Activated CD4-positive, CD25-positive, alpha-beta regulatory T cell treated with anti-CD3 and anti-CD28 coated beads, Interleukin-2, amount 50 U/mL, for 72 hours (primary cell): Measurements from ENCODE around the gene RTKN2.

ENCODE experiments used
- DNase-seq: peaks from one replicate; pipeline ENCODE4 v3.0.0; 2021

The RTKN2 gene

DNA sequence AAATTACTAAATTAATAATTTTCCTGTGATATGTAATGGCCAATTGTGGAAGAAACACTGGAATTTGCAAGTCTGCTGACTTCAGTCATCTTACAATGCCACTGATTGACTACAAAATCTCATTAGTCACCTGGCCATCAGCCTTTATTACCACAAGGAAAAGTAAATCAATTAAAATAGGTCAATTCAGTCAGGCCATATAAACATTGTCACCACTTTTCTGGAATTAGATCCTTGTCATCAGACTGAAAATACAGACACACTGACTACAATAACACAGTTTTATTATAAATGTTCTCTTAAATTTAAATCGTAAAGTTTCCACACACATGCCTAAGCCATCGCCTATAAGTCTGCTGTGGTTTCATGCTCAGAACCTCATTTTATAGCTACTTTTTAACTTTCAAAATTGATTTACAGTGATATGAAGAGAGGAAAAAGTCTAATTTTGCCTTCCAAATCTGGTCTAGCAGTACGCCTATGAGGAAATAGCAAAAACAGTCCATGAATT is 54.2 kb downstream of the RTKN2 start:
- DNase-seq, result no peak

DNA sequence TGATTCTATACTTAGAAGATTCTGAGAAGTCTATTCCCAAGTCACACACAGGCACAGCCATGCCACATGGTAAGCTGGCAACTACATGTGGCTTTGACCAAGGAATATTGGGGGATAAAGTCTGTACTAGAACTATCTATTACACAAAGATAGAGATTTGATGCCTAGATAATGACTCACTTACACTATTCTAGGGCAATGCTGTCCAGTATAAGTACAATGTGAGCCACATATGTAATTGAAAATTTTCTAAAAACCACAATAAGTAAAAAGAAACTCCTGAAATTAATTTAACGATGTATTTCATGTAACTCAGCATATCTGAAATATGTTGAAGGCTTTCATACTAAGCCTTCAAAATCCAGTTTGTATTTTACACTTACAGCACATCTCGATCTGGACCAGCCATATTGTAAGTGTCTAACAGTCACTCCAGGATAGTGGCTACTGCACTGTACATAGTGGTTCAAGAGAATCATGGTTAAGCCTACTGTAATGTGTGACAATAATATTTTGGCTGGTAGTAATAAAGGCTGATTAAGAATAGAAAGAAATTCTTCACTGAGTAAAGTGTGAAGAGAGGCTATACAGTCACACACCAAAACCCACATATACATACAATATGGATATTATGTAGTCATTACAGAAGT is 62.8 kb downstream of the RTKN2 start:
- DNase-seq, result no peak

DNA sequence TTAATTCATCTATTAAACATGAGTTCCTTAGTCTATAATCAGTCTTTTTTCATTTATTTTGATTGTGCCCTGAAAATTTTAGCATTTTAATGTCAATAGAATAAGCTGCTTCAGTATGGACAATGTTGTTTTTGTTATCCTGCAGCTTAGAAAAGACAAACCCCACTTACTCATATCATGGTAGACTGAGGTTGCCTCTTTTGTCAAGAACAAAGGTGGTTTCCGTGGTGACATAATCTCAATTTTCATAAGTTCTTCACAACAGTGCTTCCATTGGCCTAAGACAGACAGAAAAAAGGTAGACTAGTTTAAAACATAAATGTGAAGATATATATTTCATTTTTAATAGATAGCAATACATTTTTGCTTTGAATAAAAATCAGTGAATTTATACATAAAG is 69.1 kb downstream of the RTKN2 start:
- no peak for DNase-seq

DNA sequence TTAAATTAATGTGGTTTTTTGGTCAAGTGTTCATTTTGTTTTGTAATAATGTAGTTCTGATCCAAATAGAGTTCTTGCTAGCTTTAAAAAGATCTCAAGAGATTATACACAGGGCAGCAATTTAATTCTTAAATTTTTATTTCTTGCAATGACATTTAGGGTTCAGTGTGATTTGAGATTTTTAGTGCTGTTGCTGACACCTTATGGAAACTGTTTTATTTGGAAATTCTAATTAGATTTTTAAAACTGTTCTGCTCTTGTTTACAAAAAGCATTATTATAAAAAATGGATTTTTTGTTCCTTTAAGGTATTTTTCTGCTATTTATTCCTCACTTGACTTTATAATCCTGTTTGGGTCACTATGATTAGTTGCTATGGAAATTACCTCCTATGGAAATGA is 72.1 kb downstream of the RTKN2 start:
- DNase-seq, result no peak

DNA sequence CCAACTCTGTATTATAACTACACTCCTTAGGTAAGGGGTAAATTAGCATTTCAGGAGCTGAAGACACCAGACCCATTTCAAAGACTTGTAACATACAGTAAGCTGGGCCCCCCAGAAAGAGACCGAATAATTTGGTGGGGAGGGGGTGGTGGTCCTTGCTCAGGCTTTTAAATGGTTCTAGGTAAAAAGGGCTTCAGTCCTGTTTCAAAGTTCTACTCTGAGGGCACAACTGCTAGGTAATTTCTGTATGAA is 73.0 kb downstream of the RTKN2 start:
- no peak for DNase-seq

DNA sequence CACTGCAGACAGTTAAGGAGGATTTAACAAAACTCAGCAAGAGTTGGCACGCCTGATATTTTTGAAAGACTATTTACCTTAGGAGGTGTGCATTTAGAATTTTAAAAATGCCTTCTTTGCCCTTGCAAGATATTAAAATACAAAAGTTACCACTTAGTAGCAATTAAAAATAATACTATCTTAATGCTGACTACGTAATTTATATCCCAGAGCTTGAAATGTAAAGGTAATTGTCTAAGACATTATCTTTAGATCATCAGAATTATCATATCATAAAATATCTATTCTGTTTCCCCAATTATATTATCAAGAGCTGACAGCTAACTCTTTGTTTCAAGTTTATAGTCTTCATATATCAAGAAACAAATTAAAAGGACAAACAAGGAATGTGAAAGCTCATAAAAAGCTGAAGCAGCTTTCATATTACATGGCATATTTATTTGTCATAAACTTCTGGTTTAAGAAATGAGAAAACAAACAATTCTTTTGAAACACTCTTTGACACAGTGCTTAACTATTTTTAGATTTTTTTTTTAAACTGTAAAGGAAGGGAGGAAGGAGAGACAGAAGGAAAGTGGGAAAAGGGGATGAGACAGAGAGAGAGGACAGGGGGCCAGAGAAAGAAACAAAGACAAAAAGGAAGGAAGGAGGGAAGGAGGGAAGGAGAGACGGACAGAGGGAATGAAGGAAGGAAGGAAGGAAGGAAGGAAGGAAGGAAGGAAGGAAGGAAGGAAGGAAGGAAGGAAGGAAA is 73.5 kb downstream of the RTKN2 start:
- DNase-seq, result no peak

DNA sequence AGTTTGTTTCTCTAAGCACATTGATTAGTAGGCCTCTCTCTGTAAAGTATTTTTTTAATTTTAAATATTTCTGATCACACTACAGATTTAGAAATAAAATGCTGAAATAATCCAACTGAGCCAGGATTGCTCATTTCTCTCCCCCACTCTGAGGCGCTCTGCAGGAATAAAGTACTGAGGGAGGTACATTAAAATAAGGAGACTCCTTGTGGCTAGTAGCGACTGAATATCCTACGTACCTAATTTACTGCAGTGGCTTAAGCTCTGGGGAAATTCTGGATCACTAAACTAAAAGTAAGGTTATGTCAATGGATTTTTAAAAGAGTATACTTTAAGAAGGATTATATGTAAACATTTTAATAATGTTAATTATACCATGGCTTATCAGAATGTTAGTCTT is 75.2 kb downstream of the RTKN2 start:
- no peak for DNase-seq

DNA sequence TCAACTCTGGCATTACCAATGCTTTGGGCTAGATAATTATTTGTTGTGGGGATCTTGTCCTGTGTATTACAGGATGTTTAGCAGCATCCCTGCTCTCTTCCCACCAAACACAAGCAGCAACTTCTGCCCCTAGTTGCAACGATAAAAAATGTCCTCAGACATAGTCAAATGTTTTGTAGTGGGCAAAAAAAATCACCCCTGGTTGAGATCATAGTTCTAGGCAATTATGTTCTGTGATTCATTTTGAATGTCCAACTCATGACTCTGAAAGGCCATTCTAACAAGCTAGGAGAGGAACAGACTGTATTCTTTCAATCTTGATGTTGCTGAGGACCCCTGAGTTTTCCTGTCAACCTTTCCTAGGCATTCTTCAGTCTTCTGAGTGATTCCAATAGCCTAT is 79.5 kb downstream of the RTKN2 start:
- DNase-seq, result no peak

DNA sequence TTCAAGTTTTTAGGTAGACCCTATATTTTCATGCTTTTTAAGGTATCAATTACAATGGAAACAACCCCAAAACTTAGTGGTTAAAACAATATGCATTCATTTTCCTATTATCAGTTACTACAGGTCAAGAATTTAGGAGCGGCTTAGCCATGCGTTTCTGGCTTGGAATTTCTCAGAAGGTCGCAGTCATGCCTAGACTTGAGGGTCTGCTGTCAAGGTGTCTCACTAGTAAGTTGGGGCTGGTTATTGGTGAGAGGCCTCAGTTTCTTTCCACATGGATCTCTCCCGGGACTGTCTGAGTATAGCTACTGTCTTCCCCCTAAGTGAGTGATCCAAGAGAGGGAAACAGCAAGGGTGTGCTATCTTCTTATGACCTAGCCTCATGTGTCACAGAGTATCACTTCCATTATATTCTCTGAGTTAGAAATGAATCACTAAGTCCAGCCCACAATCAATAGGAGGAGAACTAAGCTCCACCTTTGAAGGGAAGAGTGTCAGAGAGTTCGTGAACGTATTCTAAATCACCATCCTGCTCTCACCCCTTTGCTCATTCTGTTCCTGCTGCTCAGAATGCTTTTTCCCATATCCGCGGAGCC is 80.5 kb downstream of the RTKN2 start:
- DNase-seq, result no peak

DNA sequence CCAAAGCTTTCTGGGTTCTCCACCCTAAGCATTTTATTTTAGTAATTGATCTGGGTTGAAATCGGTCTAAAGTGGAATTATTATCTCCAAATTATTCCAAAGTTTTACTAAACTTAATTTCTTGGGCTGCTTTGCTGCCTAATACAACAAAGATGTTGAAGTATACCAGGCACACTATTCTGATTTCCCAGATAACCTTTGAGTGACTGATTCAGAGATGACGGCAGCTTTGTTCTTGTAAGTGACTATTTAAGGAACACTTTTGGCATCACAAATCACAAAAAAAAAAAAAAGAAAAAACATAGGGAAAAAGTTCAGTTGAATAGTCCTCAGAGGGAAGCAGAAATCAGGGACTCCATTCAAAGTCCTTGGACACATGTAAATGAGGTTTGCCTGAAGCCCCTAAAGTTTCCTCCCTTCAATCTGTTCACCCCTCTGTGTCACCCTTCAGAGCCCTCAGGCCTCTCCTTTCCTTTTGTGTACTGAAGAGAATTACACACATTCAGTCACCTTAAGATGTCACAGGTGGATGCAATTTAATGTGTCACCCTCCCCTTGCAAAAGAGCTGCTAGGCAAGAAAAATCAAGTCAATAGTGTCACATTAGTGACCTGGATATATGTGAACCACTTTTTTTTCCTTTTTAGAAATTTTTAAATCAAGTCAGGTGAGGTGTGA is 81.5 kb downstream of the RTKN2 start:
- no peak for DNase-seq

DNA sequence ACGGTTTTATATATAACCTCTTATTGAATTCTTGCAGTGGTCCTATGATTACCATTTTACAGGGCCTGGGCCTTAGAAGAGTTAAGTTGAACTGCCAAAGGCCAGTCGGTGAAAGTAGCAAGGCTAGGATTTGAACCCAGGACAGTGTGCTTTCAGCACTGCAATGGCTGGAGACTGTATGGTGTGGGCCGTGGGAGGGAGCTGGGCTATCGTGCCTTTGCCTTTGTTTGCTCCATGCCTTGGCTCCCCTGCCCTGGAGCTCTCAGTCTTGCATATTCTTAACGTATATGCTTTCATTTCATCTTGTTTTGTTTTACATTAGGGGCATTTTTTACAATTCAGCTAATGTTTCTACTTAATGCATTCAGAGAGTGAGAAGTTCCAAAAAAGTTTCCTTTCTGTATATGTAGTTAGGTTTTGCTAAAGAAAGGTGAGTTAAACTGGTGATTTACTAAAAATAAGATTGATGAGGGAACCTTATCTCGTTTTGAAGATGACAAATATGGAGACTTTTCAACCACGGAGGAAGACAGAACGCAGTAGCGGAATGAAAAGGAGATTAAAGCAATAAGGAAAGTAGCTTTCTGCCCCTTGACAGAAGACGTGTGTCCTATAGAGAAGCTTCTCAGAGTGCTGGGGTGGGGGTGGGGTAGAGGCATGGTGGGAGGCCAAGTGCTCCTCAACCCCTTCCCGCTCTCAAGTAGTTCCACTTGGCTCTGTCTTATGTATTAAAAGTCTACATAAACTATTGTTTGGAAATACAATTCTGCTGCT is 82.5 kb downstream of the RTKN2 start:
- DNase-seq, result no peak

DNA sequence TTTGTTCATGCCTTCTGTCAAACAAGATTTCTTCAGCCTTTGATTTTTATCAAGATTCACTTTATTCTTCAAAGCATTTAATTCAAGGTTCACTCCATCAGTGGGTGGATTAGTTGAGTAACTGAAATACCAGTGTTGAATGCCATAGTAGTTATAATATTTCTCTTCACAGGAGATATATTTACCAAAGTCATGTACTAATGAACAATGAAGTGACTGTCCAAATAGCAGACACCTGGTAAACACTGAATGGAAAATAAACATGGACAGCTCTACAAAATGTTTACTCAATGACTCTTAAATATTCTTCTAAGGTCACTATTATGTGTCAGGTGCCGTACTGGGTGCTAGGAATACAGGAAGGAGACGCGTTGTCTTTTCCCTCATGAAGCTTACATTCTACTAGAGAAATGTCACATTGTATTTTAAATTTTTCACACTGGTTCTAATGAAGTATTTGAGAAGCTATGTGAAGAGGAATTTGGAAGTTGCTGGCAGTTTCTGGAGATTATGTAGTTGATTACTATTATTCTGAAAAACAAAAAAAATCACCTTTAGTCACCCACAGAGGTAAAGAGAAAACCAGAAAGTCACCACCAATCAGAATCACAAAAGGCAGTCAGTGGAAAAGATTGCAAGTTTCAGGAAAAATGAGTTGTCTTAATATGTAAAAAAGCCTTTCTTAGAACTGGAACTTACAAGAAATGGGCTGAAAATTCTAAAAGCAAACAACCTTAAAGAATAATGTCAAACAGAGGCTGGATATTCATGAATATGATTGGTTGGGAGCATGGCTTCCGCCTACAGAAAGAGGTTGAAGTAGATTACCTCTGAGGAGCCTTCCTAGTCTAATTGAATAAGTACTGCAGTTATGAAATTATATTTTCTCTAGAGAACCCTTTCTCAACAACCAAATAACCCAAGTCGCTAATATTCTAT is 84.5 kb downstream of the RTKN2 start:
- no peak for DNase-seq

DNA sequence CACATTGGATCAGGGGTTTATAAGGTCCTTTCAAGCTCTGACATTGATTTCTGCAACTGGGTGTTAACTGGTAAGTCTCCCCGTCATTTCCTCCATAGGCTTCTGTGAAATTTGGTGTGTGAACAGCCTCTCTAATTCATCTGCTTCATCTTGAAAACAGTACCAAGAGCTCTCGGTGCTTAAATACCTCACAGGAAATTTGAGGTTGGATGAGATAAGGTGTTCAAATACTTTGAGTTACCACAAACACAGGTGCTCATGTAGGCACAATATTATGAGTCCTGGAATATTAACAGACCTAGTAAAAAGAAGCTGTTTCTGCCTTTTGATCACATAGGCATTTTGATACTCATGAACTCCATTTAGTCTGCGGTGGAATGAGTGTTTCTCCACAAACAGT is 85.2 kb downstream of the RTKN2 start:
- DNase-seq, result no peak

DNA sequence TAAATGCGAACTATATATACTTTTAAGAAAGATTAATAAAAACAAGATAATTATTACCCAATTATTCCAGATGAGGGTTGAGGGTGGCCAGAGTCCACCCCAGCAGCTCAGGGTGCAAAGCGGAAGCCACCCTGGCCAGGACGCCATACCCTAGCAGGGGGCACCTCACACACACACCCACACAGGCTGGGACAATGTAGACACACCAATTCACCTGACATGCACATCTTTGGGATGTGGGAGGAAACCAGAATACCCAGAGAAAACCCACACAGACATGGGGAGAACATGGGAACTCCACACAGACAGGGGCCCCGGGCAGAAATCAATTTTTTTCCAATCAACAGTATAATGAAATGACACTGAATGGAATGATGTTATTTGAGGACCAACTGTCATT is 86.0 kb downstream of the RTKN2 start:
- DNase-seq, result no peak

DNA sequence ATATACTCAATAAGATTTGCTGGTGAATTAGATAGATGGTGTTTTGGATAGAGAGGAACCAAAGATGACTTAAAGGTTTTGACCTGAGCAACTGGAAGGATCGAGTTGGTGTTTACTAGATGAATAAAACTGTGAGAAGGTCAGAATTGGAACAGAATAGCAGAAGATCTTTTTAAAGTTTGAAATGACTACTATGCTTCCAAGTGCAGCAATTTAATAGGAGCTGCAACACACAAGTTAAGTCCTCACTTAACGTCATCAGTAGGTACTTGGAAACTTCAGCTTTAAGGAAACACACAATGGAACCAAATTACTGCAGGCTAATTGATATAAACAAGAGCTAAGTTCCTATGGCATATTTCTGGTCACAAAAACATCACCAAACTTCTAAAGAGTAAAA is 86.5 kb downstream of the RTKN2 start:
- no peak for DNase-seq

DNA sequence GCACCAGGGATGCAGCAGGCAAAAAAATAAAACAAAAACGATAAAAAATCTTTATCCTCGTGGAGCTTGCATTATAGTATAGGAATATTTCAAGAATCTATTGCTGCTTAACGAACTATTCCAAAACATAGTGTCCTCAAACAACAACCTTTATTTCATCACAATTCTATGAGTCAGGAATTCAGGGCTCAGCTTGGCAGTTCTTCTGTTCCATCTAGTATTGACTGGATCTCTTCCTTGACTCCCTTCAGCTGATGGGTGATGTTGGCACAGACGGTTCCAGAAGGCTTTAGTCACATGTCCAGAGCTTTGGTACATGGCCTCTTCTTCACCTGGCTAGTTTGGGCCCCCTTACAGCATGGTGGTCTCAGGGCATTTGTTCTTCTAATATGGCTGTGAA is 88.0 kb downstream of the RTKN2 start:
- DNase-seq, result no peak

DNA sequence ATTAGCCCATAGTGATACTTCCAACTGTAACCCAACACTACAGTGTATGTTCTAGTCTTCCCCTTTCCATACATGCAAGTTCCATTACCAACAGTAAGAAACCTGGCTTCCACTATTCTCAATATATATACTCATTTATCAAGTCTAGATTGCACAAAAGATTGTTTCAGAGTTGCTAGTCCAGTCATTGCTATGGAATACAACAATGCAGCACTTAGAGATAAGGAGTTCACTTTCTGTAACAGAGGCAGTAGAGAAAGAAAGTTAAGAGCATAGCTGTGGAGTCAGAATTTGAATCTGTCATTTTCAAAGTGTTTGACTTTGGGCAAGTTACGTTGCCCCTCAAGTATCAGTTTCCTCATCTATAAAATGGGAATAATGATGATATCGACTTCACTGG is 90.1 kb downstream of the RTKN2 start:
- no peak for DNase-seq

DNA sequence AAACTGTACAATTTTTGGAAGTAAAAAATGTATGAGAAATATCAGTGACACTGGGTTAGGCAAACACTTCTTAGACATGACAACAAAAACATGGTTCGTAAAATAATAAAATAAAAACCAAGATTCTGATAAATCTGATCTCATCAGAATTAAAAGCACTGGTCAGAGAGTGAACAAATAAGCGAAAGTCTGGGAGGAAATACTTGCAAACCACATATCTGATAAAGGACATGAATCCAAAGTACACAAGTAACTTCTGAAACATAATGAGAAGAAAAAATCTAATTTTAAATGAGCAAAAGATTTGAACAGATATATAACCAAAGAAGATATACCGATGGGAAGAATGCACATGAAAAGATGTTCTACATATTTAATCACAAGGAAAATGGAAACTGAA is 91.5 kb downstream of the RTKN2 start:
- DNase-seq, result no peak

DNA sequence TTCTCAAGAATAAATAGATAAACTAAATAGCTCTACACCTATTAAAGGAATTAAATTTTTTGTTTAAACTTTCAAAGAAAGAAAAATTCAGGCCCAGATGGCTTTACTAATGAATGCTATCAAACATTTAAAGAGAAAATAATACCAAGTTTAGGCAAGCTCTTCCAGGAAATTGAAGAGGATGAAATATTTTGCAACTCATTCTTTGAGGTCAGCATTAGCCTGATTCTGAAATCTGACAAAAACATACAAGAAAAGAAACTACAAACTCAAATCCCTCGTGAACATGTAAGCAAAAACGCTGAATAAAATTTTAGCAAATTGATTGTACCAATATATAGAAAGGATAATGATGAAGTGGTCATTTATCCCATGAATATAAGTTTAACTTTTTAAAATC is 93.4 kb downstream of the RTKN2 start:
- no peak for DNase-seq

DNA sequence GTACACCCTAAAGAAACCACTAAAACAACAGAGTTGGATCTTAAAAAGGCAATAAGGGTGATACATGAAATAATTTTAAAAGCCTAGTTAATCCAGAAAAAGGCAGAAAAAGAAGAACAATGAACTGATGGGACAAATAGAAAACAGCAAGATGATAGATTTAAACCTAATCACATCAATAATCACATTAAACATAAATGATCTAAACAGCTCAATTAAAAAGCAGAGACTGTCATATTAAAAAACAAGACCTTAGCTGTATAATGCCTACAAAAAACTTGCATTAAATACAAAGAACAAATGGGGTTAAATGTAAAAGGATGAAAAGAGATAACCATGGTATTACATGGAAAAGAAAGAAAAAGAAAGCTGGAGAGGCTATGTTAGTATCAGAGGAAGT is 96.2 kb downstream of the RTKN2 start:
- DNase-seq, result no peak

DNA sequence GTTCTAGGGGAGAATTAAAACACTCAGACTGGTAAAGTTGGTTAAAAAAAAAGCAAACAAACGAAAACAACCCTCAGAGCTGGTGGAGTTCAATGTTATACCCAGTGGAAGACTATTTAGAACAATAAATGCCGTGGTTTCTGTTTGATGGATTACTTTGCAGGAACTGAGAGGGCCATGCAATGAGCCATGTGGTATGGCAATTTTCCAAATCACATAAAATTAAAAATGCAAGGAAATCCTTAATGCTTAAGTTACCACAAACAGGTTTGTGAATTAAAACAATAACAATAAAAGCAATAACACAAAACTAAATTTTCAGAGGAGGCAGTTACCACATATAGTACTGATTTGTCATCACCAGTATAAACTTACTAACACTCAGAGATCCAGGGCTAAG is 96.9 kb downstream of the RTKN2 start:
- no peak for DNase-seq

DNA sequence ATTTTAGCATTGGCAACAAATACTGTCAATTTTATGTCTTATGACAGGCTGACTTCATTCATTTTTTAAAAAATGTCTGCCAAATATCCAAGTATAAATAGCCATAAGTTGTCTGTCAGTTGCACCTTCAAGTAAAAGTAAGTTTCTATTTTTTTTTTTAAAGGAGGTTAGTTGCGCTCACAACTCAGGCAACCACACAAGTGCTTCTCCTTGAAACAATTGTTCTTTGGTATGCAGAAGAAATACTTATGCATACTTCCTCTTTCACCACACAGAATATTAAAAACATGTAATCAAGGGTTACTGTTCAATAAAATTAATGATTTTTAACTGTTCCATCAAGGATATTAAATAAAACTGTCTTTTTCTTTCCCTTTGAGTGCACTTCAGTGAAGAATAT is 97.9 kb downstream of the RTKN2 start:
- no peak for DNase-seq
